ENCODE data around the gene RAC3. TPM values are rescaled to one million over a fixed set of nuclear protein-coding genes. Genes with fewer than 3 reads are reported as not detected.

RAC3 gene
- total RNA-seq, 1 experiment from 2014 or later = 120 TPM

DNA sequence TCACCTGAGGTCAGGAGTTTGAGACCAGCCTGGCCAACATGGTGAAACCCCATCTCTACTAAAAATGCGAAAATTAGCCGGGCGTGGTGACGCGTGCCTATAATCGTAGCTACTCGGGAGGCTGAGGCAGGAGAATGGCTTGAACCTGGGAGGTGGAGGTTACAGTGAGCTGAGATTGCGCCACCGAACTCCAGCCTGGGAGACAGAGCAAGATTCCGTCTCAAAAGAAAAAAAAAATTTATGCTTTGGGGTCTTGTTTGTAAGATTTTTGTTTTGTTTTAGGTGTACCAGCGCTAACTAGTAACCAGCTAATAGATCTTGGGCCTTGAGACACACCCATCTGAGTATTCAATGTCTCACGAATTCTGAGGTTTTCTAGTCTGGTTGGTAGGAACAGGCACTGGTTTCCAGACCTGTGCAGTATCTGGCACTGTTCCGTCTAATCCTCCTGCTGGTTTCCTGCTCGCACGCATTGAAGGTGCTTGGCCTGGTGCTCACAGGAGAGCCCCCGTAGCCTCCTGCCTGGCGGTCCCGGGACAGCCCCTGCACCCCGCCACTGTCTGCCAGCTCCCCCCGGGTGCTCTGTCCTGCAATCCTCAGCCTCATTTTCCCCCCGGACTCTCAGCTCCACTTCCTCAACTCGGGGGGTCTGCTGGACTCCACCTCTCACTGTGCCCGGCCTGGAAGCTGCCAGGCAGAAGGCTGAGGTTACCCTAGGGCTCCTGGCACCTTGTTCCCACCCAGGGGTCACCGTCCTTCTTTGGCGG, 44.7 kb downstream of the RAC3 start:
- POLR2A ChIA-PET = interaction anchor here (1.9 kb wide), 1 partner anchor 22 kb away, joined by 5 read pairs; the partner anchor contains the start of gene FASN
- no peak for DNase-seq (ENCODE audit: low read depth, low spot score)
- Histone ChIP-seq H3K4me3 (replicated peaks in 1 of 2; ENCODE audit: low read depth in 1 of 2, low read length in 2 of 2) (no peak overlapping the region), H3K27me3 (ENCODE audit: insufficient read depth, low read length) (no peaks in the 10 kb centered on the region), H3K79me2 (ENCODE audit: insufficient read depth, low read length) (no peaks in the 10 kb centered on the region), H3K9ac (ENCODE audit: low read length) (no peak overlapping the region), H3K4me2 (ENCODE audit: low read length) (no peak overlapping the region), H3K4me1 (ENCODE audit: control insufficient read depth in 1 of 2, insufficient read depth in 2 of 2, low read length in 2 of 2) (no peaks in the 10 kb centered on the region), H3K27ac (ENCODE audit: low read depth, low read length) (0 out of 2 replicates have a peak overlapping the region, but pooled peaks have one; percentile 5), H2AFZ (ENCODE audit: low read depth, low read length, poor library complexity, severe bottlenecking) (no peak overlapping the region), H4K20me1 (ENCODE audit: insufficient read depth) (peaks cover 9% of the 10 kb centered on the region; the same call in 1 of the 2 replicates), H3K9me3 (ENCODE audit: control insufficient read depth in 1 of 2, insufficient read depth in 1 of 2, low read depth in 1 of 2, low read length in 2 of 2) (no peaks in the 10 kb centered on the region), H3K9me2 (ENCODE audit: insufficient read depth) (no peaks in the 10 kb centered on the region), H3K36me3 (ENCODE audit: control insufficient read depth in 1 of 2, insufficient read depth in 2 of 2, low read length in 2 of 2) (peaks cover 21 to 25% of the 10 kb centered on the region in 2 experiments; a peak in 3 of 4 replicates)
- intact Hi-C loops (cut with micrococcal nuclease) = no loop called here
- TF ChIP-seq, protein P1, sequence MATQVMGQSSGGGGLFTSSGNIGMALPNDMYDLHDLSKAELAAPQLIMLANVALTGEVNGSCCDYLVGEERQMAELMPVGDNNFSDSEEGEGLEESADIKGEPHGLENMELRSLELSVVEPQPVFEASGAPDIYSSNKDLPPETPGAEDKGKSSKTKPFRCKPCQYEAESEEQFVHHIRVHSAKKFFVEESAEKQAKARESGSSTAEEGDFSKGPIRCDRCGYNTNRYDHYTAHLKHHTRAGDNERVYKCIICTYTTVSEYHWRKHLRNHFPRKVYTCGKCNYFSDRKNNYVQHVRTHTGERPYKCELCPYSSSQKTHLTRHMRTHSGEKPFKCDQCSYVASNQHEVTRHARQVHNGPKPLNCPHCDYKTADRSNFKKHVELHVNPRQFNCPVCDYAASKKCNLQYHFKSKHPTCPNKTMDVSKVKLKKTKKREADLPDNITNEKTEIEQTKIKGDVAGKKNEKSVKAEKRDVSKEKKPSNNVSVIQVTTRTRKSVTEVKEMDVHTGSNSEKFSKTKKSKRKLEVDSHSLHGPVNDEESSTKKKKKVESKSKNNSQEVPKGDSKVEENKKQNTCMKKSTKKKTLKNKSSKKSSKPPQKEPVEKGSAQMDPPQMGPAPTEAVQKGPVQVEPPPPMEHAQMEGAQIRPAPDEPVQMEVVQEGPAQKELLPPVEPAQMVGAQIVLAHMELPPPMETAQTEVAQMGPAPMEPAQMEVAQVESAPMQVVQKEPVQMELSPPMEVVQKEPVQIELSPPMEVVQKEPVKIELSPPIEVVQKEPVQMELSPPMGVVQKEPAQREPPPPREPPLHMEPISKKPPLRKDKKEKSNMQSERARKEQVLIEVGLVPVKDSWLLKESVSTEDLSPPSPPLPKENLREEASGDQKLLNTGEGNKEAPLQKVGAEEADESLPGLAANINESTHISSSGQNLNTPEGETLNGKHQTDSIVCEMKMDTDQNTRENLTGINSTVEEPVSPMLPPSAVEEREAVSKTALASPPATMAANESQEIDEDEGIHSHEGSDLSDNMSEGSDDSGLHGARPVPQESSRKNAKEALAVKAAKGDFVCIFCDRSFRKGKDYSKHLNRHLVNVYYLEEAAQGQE (IDR thresholded peaks at IDR 0.05; ENCODE audit: low read depth) = no peak
- no peak for TF ChIP-seq TCF7L2 (IDR thresholded peaks at IDR 0.05; ENCODE audit: borderline replicate concordance, extremely low read depth, insufficient read depth, insufficient read length)
- RAD21 ChIA-PET (ENCODE audit: low non-redundant PET in 1 of 2, low total read pairs in 2 of 2, uncharacterized antibody in 2 of 2, unreplicated experiment in 2 of 2) = interaction anchor here in 1 of 2 experiments (0.5 kb wide), 1 partner anchor 28 kb away, joined by 3 read pairs; no protein-coding TSS in a partner anchor
- BruUV-seq (replicated peaks) = no TSS peak
- CTCF ChIA-PET = interaction anchor here (2.0 kb wide), 1 partner anchor 46 kb away, joined by 5 read pairs; no protein-coding TSS in a partner anchor
- no peak for ATAC-seq
